ENCODE measurements around the gene MAGI2.

Gene MAGI2

DNA sequence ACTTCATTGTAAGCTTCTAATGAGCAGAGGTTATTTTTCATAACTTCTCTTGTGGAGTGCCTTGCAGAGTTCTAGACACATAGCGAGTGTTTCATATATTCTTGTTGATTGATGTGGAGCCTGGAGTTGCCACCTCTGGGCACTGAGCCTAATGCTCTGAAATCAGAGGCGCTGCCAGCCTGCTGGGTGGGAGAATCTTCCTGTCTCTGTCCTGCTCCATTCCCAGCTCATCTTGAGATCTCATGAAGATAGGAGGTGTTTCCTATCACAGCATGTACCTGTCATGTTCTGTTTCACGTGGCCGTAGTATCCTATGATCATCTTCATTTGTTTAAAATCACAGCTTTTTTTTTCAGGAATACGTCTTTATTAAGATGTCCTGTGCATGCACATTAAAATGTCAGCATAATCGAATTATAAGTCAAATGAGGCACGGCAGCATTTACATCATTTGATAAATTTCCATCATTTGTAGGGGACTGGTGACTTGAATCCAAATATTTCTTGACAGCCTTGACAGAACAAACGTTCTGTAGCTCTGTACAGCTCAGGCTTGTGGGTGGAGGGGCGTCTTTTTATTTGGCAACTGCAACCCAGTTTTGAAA, 1261.9 kb downstream of the MAGI2 start:
- no peak for DNase-seq

DNA sequence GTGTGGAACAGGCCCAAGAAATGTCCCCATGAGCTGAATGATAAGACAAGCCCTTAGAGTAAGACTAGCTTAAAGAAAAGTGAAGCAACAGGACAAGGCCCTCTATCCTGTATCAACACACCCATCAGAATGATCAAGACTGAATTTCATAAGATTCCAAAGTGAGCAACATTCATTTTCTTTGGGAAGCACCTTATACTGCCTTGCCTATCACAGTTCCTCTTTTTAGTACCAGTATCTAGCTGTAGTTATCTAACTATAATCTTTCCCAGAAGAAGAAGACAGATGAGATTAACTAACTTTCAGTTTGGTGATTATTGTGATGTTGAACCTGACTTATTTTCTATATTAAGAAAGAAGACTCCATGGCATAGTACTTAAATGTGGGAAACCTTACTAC, 1263.7 kb downstream of the MAGI2 start:
- no peak for DNase-seq

DNA sequence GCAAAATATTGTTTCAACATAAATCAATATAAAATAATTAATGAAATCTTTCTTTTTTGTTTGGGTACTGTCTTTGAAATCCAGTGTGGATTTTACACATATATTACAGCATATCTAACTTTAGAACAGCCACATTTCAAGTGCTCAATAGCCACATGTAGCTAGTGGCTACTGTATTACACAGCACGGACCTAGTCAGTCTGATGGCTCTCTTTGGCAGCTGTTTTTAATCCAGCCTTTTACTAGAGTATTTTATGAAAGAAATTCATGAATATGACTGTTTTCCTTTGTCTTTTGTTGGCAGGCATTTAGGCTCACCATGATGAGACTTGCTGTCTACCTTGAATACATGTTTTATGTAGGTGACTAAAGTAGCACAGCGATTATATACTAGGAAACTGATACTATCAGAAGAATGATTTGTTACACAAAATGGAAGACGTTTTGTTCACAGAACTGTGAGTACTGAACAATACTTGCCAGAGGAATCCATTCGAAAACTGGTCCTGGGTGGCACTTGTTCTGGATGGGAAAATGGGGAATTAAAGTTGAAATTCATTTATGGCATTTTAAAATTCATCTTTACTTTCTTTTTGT, 1268.2 kb downstream of the MAGI2 start:
- no peak for DNase-seq

DNA sequence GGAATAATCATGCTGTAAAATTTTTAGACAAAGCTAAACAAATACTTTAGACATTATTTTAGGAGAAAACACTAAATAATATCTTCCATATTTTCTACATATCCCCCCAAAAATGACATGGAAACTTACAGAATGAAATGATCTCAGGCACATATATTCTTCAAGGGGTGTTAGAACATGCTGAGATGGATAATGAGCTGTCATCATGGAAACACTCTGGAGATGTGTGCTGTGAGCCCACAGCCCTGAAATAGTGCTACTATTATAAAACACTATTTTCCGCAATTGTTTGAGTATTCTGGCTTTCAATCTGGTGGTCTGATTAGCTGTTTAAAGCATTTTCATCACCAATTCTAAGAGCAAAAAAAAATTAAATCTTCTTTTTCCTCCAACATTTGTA, 1269.2 kb downstream of the MAGI2 start:
- no peak for DNase-seq

DNA sequence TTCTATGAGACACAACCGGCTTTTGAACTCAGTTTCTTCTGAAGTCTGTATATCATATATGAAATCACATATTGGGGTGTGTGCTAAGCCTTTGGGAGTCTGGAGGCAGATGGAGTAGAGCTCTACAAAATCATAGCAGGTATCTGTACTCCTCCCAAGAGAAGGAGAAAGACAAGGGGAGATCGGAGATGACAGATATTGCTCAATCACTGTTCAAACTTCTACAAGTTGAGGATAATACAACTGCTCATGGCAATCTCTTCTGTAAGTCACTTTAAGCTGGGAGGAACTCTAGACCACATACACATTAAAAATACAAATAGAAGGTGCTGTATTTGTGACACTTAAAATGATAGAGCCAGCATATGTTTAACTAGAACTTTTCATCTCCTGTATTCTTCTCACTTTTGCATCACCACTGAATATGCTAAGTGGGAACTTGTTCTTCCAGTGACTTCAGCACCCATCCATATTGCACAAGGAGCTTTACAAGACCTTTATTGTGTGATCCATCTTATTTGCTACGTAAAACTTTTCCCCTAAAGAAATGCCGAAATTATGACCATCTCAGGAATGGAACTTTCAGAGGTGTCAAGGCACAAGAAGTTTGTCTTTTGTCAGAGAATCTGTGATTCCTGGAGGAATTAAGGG, 1273.5 kb downstream of the MAGI2 start:
- DNase-seq = no peak

DNA sequence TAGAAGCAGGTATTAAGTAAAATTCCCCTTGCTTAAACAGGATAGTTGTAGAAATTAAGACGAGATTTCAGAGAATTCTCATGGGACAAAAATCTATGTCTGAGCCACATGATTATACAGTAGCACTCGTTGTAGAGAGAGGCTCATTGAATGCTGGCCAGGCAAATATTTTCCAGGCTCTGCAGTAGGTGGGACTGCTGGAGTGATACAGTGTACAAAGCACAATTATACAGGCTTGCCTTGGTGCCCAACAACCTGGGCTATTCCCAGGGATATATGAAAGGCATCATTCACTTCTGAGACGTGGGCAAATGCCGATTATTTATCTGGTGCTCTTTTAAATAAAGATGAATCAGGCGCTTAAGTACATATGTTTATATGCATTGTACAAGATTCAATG, 1274.3 kb downstream of the MAGI2 start:
- DNase-seq = no peak

DNA sequence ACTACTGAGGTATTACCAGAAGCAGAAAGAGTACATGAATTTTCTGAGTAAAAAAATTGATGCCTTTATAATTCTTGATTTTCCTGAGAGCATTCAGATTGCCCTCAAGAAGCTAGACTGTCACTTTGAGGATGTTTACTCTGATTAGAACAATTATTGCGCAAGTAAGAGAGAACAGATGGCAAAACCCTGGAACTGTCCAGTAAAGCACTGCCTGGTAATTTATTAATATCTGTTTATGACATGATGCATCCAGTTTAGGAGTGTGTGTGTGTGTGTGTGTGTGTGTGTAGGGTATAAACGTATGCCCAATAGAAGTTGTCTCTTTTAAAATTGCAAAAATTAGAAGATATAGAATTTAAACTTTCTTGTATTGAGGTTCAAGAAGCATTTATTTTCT, 1275.1 kb downstream of the MAGI2 start:
- no peak for DNase-seq

DNA sequence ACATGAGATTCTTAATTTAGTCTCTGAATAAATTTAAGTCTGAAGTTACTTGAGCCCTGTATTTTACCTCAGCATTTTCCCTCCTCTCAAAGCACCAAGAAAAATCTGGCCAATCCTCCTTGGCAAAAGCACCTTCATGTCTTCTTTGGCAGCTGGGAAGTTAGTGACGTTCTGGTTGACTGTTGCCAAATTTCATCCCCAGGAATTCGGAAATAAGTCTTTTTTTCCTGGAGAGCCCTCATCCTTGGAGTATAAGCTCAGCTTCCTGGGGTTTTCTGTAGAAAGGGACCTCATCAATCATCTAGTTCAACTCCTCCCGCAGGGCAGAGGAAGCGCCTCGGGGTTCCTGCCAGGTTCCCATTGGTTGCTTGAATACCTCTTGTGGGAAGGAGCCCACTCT, 1277.3 kb downstream of the MAGI2 start:
- no peak for DNase-seq

DNA sequence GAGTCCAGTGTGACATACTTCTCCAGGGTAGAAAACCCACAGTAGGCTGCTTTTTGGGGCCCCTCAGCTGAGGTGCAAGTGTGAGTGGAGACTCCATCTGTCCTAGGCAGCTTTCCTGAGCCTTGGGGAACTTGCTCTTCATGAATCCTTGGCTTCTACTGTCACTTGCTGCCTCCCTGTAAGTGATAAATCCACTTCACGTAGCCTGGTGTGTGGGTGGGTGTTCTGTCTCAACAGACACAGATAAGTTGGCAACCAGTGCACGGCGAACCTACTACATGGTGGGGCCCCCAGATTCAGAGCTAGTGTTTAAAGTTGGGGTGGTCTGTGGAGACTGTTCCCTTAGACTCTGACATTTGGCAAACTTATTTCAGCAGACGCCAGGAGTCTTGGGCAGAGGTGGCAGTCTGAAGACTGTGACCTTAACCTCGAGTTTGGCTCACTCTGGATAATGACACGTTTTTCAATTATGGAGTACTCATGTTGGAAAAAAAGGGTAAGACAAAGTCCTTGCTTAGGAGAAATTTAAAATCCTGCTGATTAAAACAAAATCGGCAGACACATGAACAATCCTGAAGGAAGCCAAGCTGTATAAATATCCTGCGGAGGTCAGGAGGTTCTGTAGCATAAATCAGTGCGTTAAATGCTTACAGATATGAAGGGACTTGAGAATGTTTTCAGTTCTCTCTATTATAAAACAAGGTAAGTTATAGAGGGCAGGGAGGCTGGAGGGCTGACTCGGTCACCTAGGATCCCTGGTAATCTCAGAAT, 1278.0 kb downstream of the MAGI2 start:
- DNase-seq = no peak

DNA sequence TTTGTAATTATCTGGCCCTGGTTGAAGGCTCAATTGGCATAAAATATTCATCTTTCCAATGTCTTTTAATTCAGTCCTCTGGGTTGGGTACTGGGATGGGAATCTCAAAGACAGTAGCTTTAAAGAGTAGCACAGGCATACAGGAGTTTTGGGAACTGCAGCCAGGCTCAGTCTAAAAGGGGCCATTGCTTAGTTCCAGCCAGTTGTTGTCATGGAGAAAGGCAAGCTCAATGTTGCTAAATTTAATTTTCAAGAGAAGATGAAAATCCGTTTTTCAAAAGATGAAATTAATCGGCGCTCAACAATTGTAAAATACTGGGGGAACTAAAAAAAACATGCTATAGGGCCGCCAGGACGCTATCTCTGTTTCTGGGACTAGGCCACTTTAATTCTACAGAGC, 1279.8 kb downstream of the MAGI2 start:
- no peak for DNase-seq

DNA sequence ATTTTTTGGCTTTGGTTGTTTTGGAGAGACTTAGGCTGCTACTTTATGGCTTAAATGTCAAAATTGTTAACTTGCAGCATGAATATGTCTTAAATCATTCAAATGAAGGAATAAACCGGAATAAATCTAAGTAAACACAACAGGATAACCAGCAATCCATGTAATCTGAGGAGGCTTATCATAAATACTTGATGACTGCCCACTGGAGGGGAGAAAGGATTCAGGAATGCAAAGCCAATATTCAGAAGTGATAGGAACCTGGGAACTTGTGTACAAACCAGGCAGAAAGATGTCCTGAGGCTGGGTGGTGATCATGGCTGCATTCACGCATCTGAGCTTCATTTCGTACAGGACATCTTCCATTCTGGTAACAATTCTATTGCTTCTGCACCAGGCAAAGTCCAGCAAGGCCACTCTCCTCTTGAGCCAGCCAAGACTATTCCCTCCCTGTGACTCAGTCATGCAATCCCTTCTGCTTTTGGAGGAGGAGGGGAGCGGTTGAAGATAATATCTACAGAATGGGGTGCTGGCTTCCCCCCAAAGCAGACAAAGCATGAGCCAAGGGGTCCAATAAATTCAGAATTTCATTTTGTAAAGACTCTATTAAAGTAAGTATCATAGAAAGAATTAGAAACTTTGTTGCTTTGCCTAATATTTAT, 1280.4 kb downstream of the MAGI2 start:
- no peak for DNase-seq

DNA sequence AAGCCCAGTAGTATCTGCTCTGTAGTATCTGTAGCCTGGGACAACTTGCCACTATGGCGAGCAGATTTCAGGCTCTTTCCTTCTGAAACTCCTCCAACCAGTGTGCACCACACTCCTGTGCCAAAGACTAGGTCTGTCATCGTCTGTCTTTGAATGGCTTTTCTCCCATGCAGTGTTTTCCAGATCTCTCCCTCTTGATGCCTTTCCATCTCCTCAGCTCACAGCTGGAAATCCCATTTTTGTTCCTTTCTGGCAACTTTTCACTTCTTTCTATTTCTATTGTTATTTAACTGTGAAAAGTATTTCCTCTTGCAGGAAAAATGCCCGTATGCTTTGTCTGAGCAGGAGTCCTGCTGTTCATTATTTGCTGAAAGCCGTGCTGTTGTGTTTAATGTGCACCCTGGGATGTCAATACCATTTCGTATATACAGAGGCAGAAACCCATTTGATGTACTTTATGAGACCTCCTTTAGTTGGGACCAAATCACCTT, 1281.2 kb downstream of the MAGI2 start:
- no peak for DNase-seq

DNA sequence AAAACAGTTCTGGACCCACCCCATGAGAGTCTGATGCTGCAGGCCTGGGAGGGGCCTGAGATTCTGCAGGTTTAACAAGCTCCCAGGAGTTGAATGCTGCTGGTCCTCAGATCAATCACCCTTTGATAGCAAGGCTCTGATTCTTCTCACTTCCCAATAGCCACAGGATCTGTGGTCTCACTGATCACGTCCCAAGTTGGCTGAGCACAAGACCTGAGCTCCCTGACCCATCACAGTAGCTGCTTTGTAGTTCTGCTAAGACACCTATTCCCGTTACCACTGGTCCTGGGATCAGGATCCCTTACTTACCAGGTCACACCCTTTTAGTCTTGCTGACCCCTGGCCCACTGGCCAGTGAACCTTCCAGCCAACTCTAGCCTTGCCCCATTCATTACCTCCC, 1282.1 kb downstream of the MAGI2 start:
- no peak for DNase-seq

DNA sequence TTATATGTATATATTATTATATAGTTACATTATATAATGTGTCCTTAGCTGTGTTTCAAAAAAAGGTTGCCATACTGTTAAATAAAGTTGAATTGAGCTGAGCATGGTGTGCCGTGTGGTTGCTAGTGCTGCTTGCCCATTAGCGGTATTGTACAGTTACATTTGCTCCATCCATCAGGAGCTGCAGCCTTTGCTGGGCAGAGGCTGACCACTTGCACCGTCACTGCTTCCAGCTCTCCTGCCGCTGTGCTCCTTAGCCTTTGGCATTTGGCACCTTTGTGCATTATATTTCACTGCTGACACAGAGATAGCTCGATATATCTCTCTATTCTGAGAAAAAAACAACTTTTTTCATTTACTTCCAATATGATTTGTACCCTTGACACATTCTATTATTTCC, 1282.7 kb downstream of the MAGI2 start:
- DNase-seq = no peak

DNA sequence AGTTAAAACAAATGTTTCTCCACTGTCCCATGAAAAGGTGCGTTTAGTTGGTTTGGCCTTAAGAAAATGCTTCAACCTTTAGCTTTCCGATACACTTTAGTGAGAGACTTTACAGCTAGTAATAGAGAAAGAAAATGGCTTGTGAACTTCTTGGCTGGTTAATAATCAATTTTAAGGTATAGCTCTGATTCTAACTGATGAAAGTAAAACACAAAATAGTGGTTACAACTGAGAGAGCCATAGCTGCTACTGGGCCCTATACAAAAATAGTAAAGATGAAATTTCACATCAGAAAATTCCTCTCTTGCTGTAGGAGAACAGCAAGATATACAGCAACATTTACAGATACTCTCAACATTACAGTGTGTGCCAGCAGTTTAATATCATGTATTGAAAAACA, 1283.5 kb downstream of the MAGI2 start:
- no peak for DNase-seq

DNA sequence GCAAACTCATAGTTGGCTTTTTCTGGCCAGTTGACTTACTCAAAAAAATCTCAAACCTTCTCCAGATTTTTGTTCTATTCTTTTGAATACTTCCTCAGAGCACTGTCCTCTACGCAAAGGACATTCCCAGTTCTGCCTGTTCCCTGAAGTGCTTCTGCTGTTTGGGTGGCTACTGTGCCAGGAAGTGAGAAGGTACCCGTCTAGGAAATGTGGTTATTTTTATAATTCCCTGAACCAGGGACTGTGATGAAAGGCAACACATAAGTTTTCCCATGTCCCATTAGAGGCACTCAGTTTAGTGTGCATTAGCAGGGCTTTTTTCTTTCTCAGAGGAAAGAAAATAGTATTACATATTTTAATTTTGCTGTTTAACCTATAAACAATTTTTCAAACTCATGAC, 1284.6 kb downstream of the MAGI2 start:
- DNase-seq = no peak

DNA sequence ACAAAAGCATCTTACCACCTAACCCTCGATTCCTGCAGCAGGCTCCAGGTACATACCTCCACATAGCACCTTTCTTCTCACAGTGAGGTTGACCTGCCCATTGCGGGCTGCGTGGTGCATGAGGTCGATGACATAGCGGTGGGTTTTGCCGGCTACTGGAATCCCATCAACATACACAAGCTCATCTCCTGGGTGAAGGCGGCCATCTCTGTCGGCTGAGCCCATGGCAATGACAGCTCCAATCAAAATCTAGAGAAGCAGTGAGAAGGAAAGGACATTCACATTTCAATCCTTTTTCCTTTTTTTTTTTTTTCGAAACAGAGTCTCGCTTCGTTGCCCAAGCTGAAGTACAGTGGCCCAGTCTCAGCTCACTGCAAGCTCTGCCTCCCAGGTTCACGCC, 1285.6 kb downstream of the MAGI2 start:
- no peak for DNase-seq

DNA sequence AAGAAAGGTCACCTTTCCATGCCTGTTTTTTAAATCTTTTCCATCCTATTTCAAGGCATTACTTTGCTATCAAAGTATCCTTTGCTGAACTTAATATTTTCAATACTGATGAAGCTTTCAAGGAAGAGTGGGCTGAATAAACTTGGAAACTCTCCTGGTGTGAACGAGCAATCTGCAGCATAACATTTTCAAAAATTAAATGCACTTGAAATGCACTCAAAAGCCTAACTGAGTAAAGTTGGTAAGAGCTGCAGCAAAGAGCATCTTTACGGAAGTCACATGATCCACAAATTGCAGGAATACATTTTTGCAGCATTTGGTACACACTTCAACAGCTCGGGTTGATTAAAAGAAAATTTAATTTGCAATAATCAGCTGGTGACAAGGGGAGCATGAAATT, 1287.6 kb downstream of the MAGI2 start:
- DNase-seq = no peak

DNA sequence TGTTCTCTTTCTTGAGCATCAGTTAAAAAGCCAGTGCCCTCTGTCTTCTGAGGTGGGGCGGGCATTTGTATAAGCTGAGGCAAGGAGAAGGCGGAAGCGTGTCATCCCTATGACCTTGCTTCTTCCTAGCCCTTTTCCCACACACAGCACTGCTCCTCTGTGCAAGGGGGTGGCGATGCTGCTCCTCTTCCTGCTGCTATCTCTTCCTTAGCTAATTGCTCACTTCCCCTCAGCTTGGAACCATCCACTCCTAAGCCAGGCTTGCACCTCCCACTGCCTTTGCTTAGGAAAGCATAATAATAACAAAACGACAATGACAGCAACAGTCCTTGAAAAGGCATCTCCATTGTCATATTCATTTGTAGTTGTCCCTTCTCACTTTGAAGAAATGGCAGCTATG, 1288.0 kb downstream of the MAGI2 start:
- no peak for DNase-seq

DNA sequence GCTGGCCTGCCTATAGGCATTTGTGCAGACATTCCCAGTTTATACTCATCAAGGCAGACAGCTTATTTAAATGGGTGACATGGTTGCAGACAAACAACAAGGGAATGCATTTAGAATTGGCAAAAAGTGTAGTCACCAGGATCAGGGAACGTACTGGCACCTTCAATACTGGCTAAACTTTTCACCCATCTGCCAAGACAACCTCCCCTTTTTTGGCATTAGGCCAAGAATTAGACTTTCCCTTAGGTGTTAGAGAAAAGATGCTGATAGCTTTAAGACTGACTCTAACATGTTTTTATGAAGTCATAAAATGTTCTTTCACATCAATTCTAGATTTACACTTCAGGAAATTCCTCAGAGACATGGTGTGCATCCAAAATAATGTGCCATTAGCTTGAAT, 1289.0 kb downstream of the MAGI2 start:
- no peak for DNase-seq

DNA sequence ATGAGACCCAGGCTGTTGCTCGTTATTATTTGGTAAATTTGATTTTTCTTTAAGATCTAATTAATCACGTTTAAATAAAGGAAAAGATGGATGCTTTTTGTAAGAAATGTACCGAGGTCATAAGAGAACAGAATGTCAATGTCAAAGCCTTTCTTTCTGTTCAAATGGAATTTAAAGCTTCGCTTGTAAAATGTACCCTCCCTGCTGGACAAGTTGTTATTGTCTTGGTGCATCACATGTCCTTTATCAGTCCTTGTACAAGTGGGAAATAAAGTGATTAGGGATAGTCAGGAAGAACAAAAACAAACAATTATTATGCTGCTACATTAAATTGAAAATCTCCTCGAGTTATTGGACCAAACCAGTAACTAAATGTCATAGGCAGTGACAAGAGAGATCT, 1291.7 kb downstream of the MAGI2 start:
- DNase-seq = no peak

DNA sequence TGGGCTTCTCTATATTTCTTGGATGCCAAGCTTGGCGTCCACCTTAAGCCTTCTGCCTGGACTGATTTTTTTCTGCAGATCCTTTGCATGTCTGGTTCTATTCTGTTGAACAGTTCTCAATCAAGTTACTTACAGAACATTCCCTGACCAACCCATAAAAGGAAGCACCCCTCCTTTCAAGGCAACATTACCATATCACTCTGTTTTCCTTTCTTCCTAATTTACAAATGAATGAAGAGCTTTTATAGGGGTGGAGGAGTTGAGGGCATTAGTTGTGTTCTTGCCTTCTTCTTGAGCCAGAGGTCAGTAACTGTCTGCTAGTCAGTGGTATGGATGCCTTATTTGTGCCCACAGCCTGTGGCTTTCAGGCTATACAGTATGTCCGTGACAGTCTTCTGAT, 1293.9 kb downstream of the MAGI2 start:
- no peak for DNase-seq

DNA sequence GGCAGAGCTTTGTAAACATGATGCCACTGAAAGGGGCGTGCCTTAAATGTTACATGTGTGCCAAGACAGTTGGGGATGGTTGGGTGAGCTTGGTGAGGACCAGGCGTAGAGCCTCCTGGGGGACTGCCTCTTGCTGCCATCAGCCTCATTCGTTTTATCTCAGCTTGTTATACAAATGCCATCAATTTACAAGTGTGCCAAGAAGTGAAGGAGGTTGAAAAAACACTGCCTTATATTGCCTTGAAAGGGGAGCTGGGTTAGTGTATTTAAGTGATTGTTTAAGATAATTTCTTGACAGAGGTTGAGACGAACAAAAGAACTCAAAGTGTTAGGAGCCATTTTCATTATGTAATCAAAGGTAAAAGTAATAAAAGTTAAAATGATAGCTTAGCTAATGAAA, 1300.2 kb downstream of the MAGI2 start:
- DNase-seq = no peak
